Thoracic aorta (tissue), 2 donors: Measurements from ENCODE around the gene ZFAND3. TPM values are rescaled to one million over a fixed set of nuclear protein-coding genes. Genes with fewer than 3 reads are reported as not detected.

ENCODE experiments used
- ATAC-seq: fragments of 150-250 bp; one replicate; pipeline ENCODE4 v1.8.0; 2017; ENCODE audit warnings: low read depth; ENCODE audit not compliant: insufficient number of reproducible peaks, low FRiP score
- DNase-seq: peaks from one replicate; pipeline ENCODE4 v3.0.0-alpha.2; 2020; ENCODE audit warnings: low spot score
- H3K27ac ChIP-seq, 2 donors: fragments of 200-600 bp; sonication (generic); 1 replicate in 1 of 2; 2 replicates in 1 of 2; pipeline ENCODE4 v1.5.1; 2016; ENCODE audit warnings: mild to moderate bottlenecking in 2 of 2, moderate library complexity in 2 of 2
- H3K27me3 ChIP-seq: fragments of 200-600 bp; sonication (generic); replicated peaks from 2 replicates; pipeline ENCODE4 v1.6.0; 2016; ENCODE audit warnings: mild to moderate bottlenecking; ENCODE audit not compliant: insufficient read depth
- H3K36me3 ChIP-seq: fragments of 200-600 bp; sonication (generic); one replicate; pipeline ENCODE4 v1.5.1; 2016
- H3K4me1 ChIP-seq, 2 donors: fragments of 200-600 bp; sonication (generic); 1 replicate in 1 of 2; 2 replicates in 1 of 2; pipeline versions ENCODE4 v1.5.1 to v1.6.0; 2016; ENCODE audit warnings: low read depth in 2 of 2, mild to moderate bottlenecking in 1 of 2; ENCODE audit not compliant: control insufficient read depth in 1 of 2
- H3K4me3 ChIP-seq: fragments of 200-600 bp; sonication (generic); 2 replicates; pipeline ENCODE4 v1.5.1; 2016; ENCODE audit warnings: mild to moderate bottlenecking
- H3K9me3 ChIP-seq: fragments of 200-600 bp; sonication (generic); 2 replicates; pipeline ENCODE4 v1.5.1; 2016
- total RNA-seq, 2 donors: library from RNA; depleted of rRNA; stranded (reverse); fragments of >200 nt; gene quantifications; one replicate each; pipeline versions ENCODE4 v1.1.0 to v1.2.3, GENCODE V29; 2016
- TF ChIP-seq, protein P1 (sequence below): fragments of 200-600 bp; sonication (generic); IDR thresholded peaks from one replicate; pipeline ENCODE4 v1.5.1; 2019; ENCODE audit warnings: antibody characterized with exemption

The ZFAND3 gene
- total RNA-seq, 2 donors from 2014 or later: 45.4 to 56.2 TPM

DNA sequence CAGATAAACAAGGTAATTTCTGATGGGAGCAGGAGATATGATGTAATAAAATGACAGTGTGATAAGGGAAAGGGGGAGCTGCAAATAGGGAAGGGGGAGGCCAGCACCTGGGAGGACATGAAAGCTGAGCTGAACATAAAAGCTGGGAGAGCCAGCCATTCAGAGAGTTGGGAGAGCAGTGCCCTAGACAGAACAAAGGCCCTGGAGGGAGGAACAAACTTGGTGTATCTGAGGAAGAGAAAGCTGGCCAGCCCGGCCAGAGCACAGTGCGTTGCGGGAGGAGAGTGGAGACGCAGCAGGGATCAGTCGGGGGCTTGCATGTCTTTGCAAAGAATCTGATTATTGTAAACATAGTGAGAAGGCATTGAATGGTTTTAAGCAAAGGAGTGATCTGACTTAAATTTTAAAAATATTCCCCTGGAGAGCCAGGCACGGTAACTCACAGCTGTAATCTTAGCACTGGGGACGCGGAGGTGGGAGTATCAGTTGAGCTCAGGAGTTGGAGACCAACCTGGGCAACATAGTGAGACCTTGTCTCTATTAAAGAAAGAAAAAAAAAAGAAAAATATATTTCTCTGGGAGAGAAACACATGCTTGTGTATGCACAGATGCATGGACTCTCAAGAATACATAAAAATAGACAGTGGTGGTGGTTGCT lies 318.2 kb downstream of the ZFAND3 start:
- no peak for ATAC-seq

DNA sequence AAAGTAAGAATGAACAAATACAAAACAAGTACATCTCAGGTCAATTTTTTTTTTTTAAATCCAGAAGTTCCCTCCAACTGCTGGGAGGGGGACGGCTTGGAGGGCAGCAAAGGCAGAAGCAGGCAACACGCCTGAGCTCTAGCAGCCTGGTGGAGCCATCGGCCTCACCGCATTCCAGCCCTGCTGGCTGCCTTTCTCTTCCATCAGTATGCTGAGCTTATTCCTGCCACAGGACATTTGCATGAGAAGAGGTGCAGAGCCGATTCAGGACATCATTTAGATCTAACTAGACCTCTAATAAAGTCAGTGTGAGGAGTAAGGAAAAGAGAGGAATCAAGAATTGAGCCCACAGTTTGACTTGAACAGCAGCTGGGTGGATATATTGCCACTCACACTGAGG lies 318.8 kb downstream of the ZFAND3 start:
- H3K27ac ChIP-seq: no peak overlapping the region
- ATAC-seq (no peak), DNase-seq (no peak)
- no peaks in the 10 kb centered on the region for H3K27me3 ChIP-seq
- H3K36me3 ChIP-seq: no peaks in the 10 kb centered on the region
- H3K9me3 ChIP-seq: no peaks in the 10 kb centered on the region
- TF ChIP-seq, protein P1, sequence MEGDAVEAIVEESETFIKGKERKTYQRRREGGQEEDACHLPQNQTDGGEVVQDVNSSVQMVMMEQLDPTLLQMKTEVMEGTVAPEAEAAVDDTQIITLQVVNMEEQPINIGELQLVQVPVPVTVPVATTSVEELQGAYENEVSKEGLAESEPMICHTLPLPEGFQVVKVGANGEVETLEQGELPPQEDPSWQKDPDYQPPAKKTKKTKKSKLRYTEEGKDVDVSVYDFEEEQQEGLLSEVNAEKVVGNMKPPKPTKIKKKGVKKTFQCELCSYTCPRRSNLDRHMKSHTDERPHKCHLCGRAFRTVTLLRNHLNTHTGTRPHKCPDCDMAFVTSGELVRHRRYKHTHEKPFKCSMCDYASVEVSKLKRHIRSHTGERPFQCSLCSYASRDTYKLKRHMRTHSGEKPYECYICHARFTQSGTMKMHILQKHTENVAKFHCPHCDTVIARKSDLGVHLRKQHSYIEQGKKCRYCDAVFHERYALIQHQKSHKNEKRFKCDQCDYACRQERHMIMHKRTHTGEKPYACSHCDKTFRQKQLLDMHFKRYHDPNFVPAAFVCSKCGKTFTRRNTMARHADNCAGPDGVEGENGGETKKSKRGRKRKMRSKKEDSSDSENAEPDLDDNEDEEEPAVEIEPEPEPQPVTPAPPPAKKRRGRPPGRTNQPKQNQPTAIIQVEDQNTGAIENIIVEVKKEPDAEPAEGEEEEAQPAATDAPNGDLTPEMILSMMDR: no peak
- H3K4me1 ChIP-seq: no peaks in the 10 kb centered on the region
- no peak overlapping the region for H3K4me3 ChIP-seq

More for the DNA sequence above, 318.2 kb downstream of the ZFAND3 start:
- H3K36me3 ChIP-seq: no peaks in the 10 kb centered on the region
- no peak overlapping the region for H3K27ac ChIP-seq
- no peaks in the 10 kb centered on the region for H3K4me1 ChIP-seq
- no peak overlapping the region for H3K4me3 ChIP-seq
- TF ChIP-seq, protein P1: no peak
- no peaks in the 10 kb centered on the region for H3K9me3 ChIP-seq
- no peaks in the 10 kb centered on the region for H3K27me3 ChIP-seq
- no peak for DNase-seq

DNA sequence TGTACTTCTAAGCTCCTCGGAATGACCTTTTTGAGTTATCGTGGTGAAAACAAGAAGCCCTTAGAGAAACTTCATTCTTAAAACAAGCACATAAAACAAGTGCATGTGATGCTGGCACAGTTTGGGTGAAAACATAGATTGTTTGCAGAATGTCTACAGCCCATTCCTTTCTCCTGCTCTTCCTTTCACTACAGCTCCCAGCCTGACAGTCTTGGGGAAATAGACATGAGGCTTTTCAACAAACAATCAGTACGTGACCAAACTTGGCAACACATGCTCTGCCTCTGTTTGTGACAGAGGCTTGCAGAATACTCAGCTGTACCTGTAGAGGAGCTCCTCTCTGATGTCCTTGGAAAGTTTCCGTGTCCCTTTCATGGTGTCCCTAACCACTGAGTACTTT lies 321.6 kb downstream of the ZFAND3 start:
- H3K27ac ChIP-seq: no peak overlapping the region
- no peaks in the 10 kb centered on the region for H3K36me3 ChIP-seq
- no peak for DNase-seq
- H3K27me3 ChIP-seq: no peaks in the 10 kb centered on the region
- no peak for ATAC-seq
- TF ChIP-seq, protein P1: no peak
- H3K4me1 ChIP-seq: no peaks in the 10 kb centered on the region
- H3K4me3 ChIP-seq: no peak overlapping the region
- H3K9me3 ChIP-seq: no peaks in the 10 kb centered on the region

DNA sequence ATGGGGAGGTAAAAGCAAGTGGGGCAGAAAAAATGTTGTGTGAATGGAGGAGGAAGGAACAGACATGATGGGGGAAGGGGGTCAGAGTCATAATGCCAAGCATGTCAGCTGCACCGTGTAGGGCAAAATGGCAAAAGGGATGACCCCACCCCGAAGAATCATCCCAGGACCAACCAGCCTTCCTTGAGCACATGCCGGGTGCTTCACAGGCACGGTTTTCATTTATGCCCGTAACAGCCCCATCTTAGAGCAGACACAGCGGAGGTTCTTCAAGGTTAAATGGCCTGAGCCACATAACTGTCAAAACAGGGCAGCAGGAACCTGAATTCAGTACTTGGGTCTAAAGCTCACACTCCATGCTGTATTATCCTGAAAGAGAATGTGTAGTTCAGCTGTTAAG lies 322.2 kb downstream of the ZFAND3 start:
- DNase-seq: no peak
- Histone ChIP-seq H3K27ac (no peak overlapping the region), H3K4me1 (no peaks in the 10 kb centered on the region), H3K36me3 (no peaks in the 10 kb centered on the region), H3K4me3 (no peak overlapping the region), H3K27me3 (no peaks in the 10 kb centered on the region), H3K9me3 (no peaks in the 10 kb centered on the region)
- TF ChIP-seq, protein P1: no peak
- ATAC-seq: no peak

DNA sequence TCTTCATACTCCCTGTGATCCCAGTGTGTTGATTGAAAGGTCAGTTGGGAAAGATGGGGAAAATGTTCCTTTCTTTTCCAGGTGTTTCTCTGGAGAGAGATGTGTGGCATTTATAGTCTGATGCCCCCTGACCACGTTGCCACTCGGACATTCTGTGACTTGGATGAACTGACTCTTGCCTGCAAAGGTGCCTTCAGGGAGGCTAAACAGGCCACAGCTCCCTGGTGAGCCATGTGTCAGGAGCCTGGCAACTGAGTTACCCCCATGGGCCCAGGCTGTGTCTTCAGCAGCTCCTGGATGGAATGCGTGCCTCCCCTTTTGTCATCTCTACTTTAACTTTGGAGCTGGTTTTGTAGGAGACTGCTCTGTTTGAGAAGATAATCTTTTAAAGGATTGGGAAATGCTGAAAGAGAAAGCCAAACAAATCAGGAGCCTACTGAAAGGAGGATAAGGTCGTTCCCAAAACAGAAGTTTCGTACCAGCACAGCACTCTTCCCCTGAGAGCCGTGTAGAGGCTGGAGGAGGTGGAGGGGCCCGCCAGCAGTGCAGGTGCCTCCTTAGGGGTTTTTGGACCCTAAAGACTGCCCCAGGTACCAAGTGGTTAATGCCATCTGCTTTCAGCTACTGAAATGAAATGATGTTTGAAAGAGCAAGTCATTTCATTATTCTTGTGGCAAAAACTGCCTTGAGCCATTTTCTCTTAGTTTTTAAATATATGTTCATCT lies 322.8 kb downstream of the ZFAND3 start:
- TF ChIP-seq, protein P1: no peak
- Histone ChIP-seq H3K9me3 (no peaks in the 10 kb centered on the region), H3K4me3 (no peak overlapping the region), H3K27me3 (no peaks in the 10 kb centered on the region), H3K36me3 (no peaks in the 10 kb centered on the region), H3K4me1 (no peaks in the 10 kb centered on the region), H3K27ac (no peak overlapping the region)
- DNase-seq (no peak), ATAC-seq (no peak)
